Psoas muscle (tissue), 8 donors: ENCODE measurements around the gene AGFG2. TPM values are rescaled to one million over a fixed set of nuclear protein-coding genes. Genes with fewer than 3 reads are reported as not detected.

Experiments used
- ATAC-seq, 4 donors: fragments of 200-7000 bp; cut with Tn5 transposase; one replicate each; pipeline ENCODE4 v1.9.1; 2020; ENCODE audit warnings: moderate library complexity in 3 of 4, mild to moderate bottlenecking in 2 of 4
- DNase-seq, 2 donors: peaks; one replicate each; pipeline ENCODE4 v3.0.0-alpha.2; 2020
- H3K27ac ChIP-seq: fragments of 200-600 bp; one replicate; pipeline ENCODE4 v1.8.0; 2022
- H3K27me3 ChIP-seq, 3 donors: fragments of 200-600 bp in 1 of 3; one replicate each; pipeline versions ENCODE4 v1.6.1 to v1.8.0; 2013 to 2022; ENCODE audit warnings: low read length in 2 of 3, mild to moderate bottlenecking in 2 of 3, moderate library complexity in 1 of 3; ENCODE audit not compliant: insufficient read depth in 3 of 3
- H3K36me3 ChIP-seq, 2 donors: fragments of 200-600 bp in 1 of 2; one replicate each; pipeline versions ENCODE4 v1.6.1 to v1.8.0; 2013 to 2022; ENCODE audit warnings: low read depth in 1 of 2, mild to moderate bottlenecking in 1 of 2, moderate library complexity in 1 of 2; ENCODE audit not compliant: insufficient read depth in 1 of 2
- H3K4me1 ChIP-seq: fragments of 200-600 bp; one replicate; pipeline ENCODE4 v1.8.0; 2022
- H3K4me3 ChIP-seq: fragments of 200-600 bp; one replicate; pipeline ENCODE4 v1.8.0; 2022; ENCODE audit warnings: mild to moderate bottlenecking
- H3K9me3 ChIP-seq: fragments of 200-600 bp; one replicate; pipeline ENCODE4 v1.8.0; 2022
- WGBS, 3 donors: extraction: QIAGEN DNeasy Blood & Tissue Kit; methylation state at CpG; one replicate each; pipeline versions ENCODE4 v1.1.6 to v1.1.7; 2013; 5-methylcytosine and 5-hydroxymethylcytosine counted together
- intact Hi-C, 2 donors: fragments of 100-400 bp; cut with DNase I; formaldehyde crosslinking; loops; one replicate each; pipeline versions ENCODE4 v1.11.0 to v1.14.2; 2022
- polyA plus RNA-seq, 3 donors: library from polyadenylated mRNA; stranded (reverse); fragments of 200-250 nt; gene quantifications; one replicate each; pipeline ENCODE4 v1.2.3, GENCODE V29; 2013
- total RNA-seq, 4 donors: library from RNA; stranded (reverse); fragmentation: NEBNext Ultra II Directional in 2 of 4; extraction: Animal tissue kit (Norgen Biotek cat#: 25700) in 2 of 4; gene quantifications; one replicate each; pipeline versions ENCODE4 v1.2.1 to v1.2.4, GENCODE V29; 2021 to 2023
- TF ChIP-seq, protein P1 (sequence below): fragments of 200-600 bp; IDR thresholded peaks from one replicate; pipeline ENCODE4 v1.8.0; 2022; ENCODE audit warnings: antibody characterized with exemption
- donor health status: healthy with polysubstance abuse.
- donor health status: DM: no; HTN: no; CAD: no; lungs with moderate emphysema.
- donor health status: Bipolar disorder and iron deficiency.
- donor health status: healthy.
- donor health status: DM: yes; HTN: yes; CAD: no.
- donor health status: DM: no; HTN: no; CAD: no.
- donor health status: DM: no; HTN: no; CAD: no.
- donor health status: DM: yes; HTN: yes; CAD: no.

Gene AGFG2
- total and polyA plus RNA-seq, 7 donors: 4.8 to 14.7 (median 8.8) TPM

DNA sequence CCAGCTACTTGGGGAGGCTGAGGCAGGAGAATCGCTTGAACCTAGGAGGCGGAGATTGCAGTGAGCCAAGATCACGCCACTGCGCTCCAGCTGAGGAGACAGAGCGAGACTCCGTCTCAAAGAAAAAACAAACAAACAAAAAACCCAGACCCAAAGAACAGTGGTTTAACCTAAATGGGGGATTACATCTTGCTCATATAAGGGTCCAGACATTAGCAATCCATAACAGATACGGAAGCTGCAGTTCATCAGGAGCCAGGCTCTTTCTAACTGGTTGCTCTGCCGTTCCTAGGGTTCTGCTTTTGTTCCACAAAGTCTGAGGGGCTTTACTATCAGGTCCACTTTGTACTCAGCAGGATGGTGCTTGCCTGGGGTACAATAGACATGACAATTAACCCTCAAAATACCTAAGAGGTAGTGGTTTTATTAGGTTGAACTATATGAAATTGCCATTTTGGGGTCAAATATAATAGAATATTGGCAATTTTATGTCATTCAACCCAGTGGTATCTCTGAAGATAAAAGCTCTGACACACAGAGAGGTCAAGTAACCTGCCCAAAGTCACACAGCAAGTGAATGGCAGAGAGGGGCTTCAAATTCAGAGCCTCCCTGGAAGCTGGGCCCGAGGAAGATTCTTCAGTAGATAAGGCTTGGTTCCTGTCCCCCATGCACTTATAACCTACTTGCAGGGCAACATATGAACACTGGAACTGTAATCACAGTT lies 34.0 kb upstream of the AGFG2 start:
- H3K36me3 ChIP-seq: no peaks in the 10 kb centered on the region
- DNase-seq (no peak), ATAC-seq (no peak)
- H3K4me1 ChIP-seq: no peaks in the 10 kb centered on the region
- intact Hi-C loops: no loop called here
- no peak overlapping the region for H3K4me3 ChIP-seq
- no peaks in the 10 kb centered on the region for H3K9me3 ChIP-seq
- H3K27ac ChIP-seq: no peak overlapping the region
- TF ChIP-seq, protein P1, sequence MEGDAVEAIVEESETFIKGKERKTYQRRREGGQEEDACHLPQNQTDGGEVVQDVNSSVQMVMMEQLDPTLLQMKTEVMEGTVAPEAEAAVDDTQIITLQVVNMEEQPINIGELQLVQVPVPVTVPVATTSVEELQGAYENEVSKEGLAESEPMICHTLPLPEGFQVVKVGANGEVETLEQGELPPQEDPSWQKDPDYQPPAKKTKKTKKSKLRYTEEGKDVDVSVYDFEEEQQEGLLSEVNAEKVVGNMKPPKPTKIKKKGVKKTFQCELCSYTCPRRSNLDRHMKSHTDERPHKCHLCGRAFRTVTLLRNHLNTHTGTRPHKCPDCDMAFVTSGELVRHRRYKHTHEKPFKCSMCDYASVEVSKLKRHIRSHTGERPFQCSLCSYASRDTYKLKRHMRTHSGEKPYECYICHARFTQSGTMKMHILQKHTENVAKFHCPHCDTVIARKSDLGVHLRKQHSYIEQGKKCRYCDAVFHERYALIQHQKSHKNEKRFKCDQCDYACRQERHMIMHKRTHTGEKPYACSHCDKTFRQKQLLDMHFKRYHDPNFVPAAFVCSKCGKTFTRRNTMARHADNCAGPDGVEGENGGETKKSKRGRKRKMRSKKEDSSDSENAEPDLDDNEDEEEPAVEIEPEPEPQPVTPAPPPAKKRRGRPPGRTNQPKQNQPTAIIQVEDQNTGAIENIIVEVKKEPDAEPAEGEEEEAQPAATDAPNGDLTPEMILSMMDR: no peak
- peaks cover 0 to 9% (median 4%) of the 10 kb centered on the region in 3 donors for H3K27me3 ChIP-seq
- WGBS, 3 donors: 88 to 92% (median 92%) methylated on average over 9 of the region's 9 CpGs

DNA sequence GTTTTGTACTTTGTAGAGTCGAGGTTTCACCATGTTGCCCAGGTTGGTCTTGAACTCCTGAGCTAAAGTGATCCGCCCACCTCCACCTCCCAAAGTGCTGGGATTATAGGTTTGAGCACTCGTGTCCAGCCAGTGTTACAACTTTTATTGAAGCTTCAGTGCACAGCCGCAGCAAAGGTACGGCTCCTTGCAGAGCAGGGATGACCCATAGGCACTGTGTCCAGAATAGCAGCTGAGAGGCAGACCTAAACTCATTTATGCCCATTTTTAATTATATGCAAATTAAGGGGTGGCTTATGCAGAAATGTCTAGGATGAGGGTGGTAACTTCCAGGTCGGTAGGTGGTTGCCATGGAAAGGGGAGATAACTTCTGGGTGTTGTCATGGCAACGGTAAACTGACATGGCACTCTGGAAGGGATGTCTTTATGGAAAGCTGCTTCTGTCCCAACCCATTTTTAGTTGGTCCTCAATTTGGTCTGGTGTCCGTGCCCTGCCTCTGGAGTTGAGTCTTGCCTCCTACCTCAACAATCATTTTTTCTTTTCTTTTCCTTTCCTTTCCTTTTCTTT lies 32.6 kb upstream of the AGFG2 start:
- H3K36me3 ChIP-seq: no peaks in the 10 kb centered on the region
- H3K27me3 ChIP-seq: peaks cover 0 to 9% (median 4%) of the 10 kb centered on the region in 3 donors
- ATAC-seq: no peak
- no peak overlapping the region for H3K27ac ChIP-seq
- H3K9me3 ChIP-seq: no peaks in the 10 kb centered on the region
- 61 to 69% (median 61%) methylated on average over 8 of the region's 8 CpGs for WGBS, 3 donors
- no peak overlapping the region for H3K4me3 ChIP-seq
- TF ChIP-seq, protein P1: no peak
- no peaks in the 10 kb centered on the region for H3K4me1 ChIP-seq
- intact Hi-C loops: no loop called here
- no peak for DNase-seq

GRCh38 chr7:100509231-100509630 lies 29.8 kb upstream of the AGFG2 start:
- 16 to 25% (median 22%) methylated on average over 15 of the region's 15 CpGs for WGBS, 3 donors
- peaks cover 0 to 9% (median 2%) of the 10 kb centered on the region in 3 donors for H3K27me3 ChIP-seq
- DNase-seq (no peak), ATAC-seq (no peak)
- H3K27ac ChIP-seq: no peak overlapping the region
- H3K36me3 ChIP-seq: no peaks in the 10 kb centered on the region
- intact Hi-C loops: no loop called here
- H3K9me3 ChIP-seq: no peaks in the 10 kb centered on the region
- H3K4me1 ChIP-seq: no peaks in the 10 kb centered on the region
- TF ChIP-seq, protein P1: no peak
- no peak overlapping the region for H3K4me3 ChIP-seq

GRCh38 chr7:100510437-100511239 lies 28.4 kb upstream of the AGFG2 start:
- no peak overlapping the region for H3K27ac ChIP-seq
- intact Hi-C loops: no loop called here
- no peaks in the 10 kb centered on the region for H3K4me1 ChIP-seq
- H3K36me3 ChIP-seq: no peaks in the 10 kb centered on the region
- no peak for ATAC-seq
- TF ChIP-seq, protein P1: no peak
- H3K27me3 ChIP-seq: peaks cover 0 to 9% (median 2%) of the 10 kb centered on the region in 3 donors
- H3K9me3 ChIP-seq: no peaks in the 10 kb centered on the region
- DNase-seq: no peak
- H3K4me3 ChIP-seq: no peak overlapping the region
- 90 to 91% (median 91%) methylated on average over 9 of the region's 9 CpGs for WGBS, 3 donors
